Measurements from ENCODE around the gene TLCD2. TPM values are rescaled to one million over a fixed set of nuclear protein-coding genes. Genes with fewer than 3 reads are reported as not detected.

Gene TLCD2
- total RNA-seq, 1 experiment from 2014 or later = 6.7 TPM

- Histone ChIP-seq H3K36me3 (ENCODE audit: low read depth) (no peaks in the 10 kb centered on the region), H2AFZ (no peak overlapping the region), H3F3A (ENCODE audit: insufficient read depth, low read depth) (peaks cover 5% of the 10 kb centered on the region; the same call in 1 of the 2 replicates), H3K9me3 (ENCODE audit: insufficient read depth, low read depth) (no peaks in the 10 kb centered on the region), H3K4me1 (replicated peaks; ENCODE audit: insufficient read depth) (peaks cover 5% of the 10 kb centered on the region; the same call in 1 of the 2 replicates), H4K20me1 (ENCODE audit: insufficient read depth) (no peaks in the 10 kb centered on the region; the same call in none of the 2 replicates), H3K4me2 (no peak overlapping the region), H3K27ac (no peak overlapping the region), H3K27me3 (ENCODE audit: insufficient read depth, low read depth) (no peaks in the 10 kb centered on the region), H3K9me2 (ENCODE audit: insufficient read depth) (no peaks in the 10 kb centered on the region), H3K79me2 (ENCODE audit: low read depth) (peaks cover 7% of the 10 kb centered on the region; the same call in 1 of the 2 replicates), H3K4me3 (no peak overlapping the region)
- intact Hi-C loops (cut with micrococcal nuclease; ENCODE audit: unreplicated experiment) = no loop called here
- TF ChIP-seq, protein P1, sequence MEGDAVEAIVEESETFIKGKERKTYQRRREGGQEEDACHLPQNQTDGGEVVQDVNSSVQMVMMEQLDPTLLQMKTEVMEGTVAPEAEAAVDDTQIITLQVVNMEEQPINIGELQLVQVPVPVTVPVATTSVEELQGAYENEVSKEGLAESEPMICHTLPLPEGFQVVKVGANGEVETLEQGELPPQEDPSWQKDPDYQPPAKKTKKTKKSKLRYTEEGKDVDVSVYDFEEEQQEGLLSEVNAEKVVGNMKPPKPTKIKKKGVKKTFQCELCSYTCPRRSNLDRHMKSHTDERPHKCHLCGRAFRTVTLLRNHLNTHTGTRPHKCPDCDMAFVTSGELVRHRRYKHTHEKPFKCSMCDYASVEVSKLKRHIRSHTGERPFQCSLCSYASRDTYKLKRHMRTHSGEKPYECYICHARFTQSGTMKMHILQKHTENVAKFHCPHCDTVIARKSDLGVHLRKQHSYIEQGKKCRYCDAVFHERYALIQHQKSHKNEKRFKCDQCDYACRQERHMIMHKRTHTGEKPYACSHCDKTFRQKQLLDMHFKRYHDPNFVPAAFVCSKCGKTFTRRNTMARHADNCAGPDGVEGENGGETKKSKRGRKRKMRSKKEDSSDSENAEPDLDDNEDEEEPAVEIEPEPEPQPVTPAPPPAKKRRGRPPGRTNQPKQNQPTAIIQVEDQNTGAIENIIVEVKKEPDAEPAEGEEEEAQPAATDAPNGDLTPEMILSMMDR (conservative IDR thresholded peaks at IDR 0.05) = no peak
- TF ChIP-seq EZH2 (IDR thresholded peaks at IDR 0.05; ENCODE audit: low read depth) = no peak
- POLR2A ChIA-PET (ENCODE audit: unreplicated experiment) = no interaction called here
- CTCF ChIA-PET = no interaction called here
- no TSS peak for BruUV-seq (replicated peaks)
- no peak for DNase-seq
Measured at GRCh38 chr17:1726626-1727257, 16.6 kb upstream of the TLCD2 start.

DNA sequence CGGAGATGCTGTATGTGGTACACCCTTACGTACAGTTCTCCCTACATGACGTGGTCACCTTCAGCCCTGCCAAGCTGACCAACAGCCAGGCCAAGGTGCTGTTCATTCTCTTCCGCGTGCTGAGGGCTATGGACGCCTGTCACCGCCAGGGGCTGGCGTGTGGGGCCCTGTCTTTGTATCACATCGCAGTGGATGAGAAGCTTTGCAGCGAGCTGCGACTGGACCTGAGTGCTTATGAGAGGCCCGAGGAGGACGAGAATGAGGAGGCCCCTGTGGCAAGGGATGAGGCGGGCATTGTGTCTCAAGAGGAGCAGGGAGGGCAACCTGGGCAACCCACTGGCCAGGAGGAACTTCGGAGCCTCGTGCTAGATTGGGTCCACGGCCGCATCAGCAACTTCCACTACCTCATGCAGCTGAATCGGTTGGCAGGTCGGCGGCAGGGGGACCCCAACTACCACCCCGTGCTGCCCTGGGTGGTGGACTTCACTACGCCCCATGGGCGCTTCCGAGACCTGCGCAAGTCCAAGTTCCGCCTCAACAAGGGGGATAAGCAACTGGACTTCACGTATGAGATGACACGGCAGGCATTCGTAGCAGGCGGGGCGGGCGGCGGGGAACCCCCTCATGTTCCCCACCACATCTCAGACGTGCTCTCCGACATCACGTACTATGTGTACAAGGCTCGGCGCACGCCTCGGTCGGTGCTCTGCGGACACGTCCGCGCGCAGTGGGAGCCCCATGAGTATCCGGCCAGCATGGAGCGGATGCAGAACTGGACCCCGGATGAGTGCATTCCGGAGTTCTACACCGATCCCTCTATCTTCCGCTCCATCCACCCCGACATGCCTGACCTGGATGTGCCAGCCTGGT is 15.7 kb upstream of the TLCD2 start:
- Histone ChIP-seq H4K20me1 (ENCODE audit: insufficient read depth) (no peaks in the 10 kb centered on the region; the same call in 1 of the 2 replicates), H3K9me2 (ENCODE audit: insufficient read depth) (no peaks in the 10 kb centered on the region), H3K4me3 (peak overlapping the region; percentile 93; the same call in 1 of the 2 replicates), H3K79me2 (ENCODE audit: low read depth) (peaks cover 7% of the 10 kb centered on the region; the same call in 1 of the 2 replicates), H3K27ac (no peak overlapping the region), H3K36me3 (ENCODE audit: low read depth) (no peaks in the 10 kb centered on the region), H2AFZ (no peak overlapping the region), H3K4me1 (replicated peaks; ENCODE audit: insufficient read depth) (peaks cover 5% of the 10 kb centered on the region; the same call in 1 of the 2 replicates), H3K9me3 (ENCODE audit: insufficient read depth, low read depth) (no peaks in the 10 kb centered on the region), H3F3A (ENCODE audit: insufficient read depth, low read depth) (peaks cover 11% of the 10 kb centered on the region; the same call in 1 of the 2 replicates), H3K27me3 (ENCODE audit: insufficient read depth, low read depth) (no peaks in the 10 kb centered on the region), H3K4me2 (peak overlapping the region; percentile 98)
- ChIA-PET POLR2A (ENCODE audit: unreplicated experiment) (no interaction called here), CTCF (no interaction called here)
- TF ChIP-seq EZH2 (IDR thresholded peaks at IDR 0.05; ENCODE audit: low read depth) = no peak
- no peak for DNase-seq
- intact Hi-C loops (cut with micrococcal nuclease; ENCODE audit: unreplicated experiment) = no loop called here
- TSS peak; percentile 15 for BruUV-seq (replicated peaks)

- no peak overlapping the region for H3K27ac ChIP-seq
- H2AFZ ChIP-seq = peak overlapping the region; percentile 90
- H3K4me2 ChIP-seq = peak overlapping the region; percentile 98
- no peaks in the 10 kb centered on the region for H3K36me3 ChIP-seq (ENCODE audit: low read depth)
- H3K27me3 ChIP-seq (ENCODE audit: insufficient read depth, low read depth) = no peaks in the 10 kb centered on the region
- H3K4me3 ChIP-seq = peak overlapping the region; percentile 93
- DNase-seq = no peak
- ChIA-PET POLR2A (ENCODE audit: unreplicated experiment) (interaction anchor here (0.5 kb wide), 1 partner anchor 8 kb away, joined by 3 read pairs; no protein-coding TSS in a partner anchor), CTCF (no interaction called here)
- H4K20me1 ChIP-seq (ENCODE audit: insufficient read depth) = no peaks in the 10 kb centered on the region; the same call in 1 of the 2 replicates
- intact Hi-C loops (cut with micrococcal nuclease; ENCODE audit: unreplicated experiment) = no loop called here
- peaks cover 7% of the 10 kb centered on the region; the same call in 1 of the 2 replicates for H3K79me2 ChIP-seq (ENCODE audit: low read depth)
- H3K4me1 ChIP-seq (replicated peaks; ENCODE audit: insufficient read depth) = peaks cover 5% of the 10 kb centered on the region; the same call in 1 of the 2 replicates
- BruUV-seq (replicated peaks) = no TSS peak
- no peak for TF ChIP-seq EZH2 (IDR thresholded peaks at IDR 0.05; ENCODE audit: low read depth)
- TF ChIP-seq, protein P1 (conservative IDR thresholded peaks at IDR 0.05) = no peak
- H3K9me3 ChIP-seq (ENCODE audit: insufficient read depth, low read depth) = no peaks in the 10 kb centered on the region
- peaks cover 11% of the 10 kb centered on the region; the same call in 1 of the 2 replicates for H3F3A ChIP-seq (ENCODE audit: insufficient read depth, low read depth)
- no peaks in the 10 kb centered on the region for H3K9me2 ChIP-seq (ENCODE audit: insufficient read depth)
Measured at GRCh38 chr17:1724869-1725641, 14.9 kb upstream of the TLCD2 start.

Measured in PC-9 (cell line).